Measurements from ENCODE around the gene NPAS1. TPM values are rescaled to one million over a fixed set of nuclear protein-coding genes. Genes with fewer than 3 reads are reported as not detected.
A peak's percentile ranks its signal among the peaks of the same experiment; 100 is the strongest.

NPAS1 gene, protein sequence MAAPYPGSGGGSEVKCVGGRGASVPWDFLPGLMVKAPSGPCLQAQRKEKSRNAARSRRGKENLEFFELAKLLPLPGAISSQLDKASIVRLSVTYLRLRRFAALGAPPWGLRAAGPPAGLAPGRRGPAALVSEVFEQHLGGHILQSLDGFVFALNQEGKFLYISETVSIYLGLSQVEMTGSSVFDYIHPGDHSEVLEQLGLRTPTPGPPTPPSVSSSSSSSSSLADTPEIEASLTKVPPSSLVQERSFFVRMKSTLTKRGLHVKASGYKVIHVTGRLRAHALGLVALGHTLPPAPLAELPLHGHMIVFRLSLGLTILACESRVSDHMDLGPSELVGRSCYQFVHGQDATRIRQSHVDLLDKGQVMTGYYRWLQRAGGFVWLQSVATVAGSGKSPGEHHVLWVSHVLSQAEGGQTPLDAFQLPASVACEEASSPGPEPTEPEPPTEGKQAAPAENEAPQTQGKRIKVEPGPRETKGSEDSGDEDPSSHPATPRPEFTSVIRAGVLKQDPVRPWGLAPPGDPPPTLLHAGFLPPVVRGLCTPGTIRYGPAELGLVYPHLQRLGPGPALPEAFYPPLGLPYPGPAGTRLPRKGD
- total RNA-seq (1 to 10 TPM in 1 of 2 donors, under 1 TPM in 1; 0.69 to 1.0 TPM), polyA plus RNA-seq (ENCODE audit: insufficient read length in 2 of 2) (1 to 10 TPM; 3.6 to 5.2 TPM)
- long read RNA-seq, donor 1, partial matches to known transcripts = 331 of 340 reads
- long read RNA-seq, donor 1, other reads (novel, unspliced or antisense) = 8 of 340 reads
- long read RNA-seq, donor 2, partial matches to known transcripts = 147 of 147 reads
- long read RNA-seq, donor 2, other reads (novel, unspliced or antisense) = 0 of 147 reads
- long read RNA-seq, donor 3, partial matches to known transcripts = 139 of 140 reads
- long read RNA-seq, donor 3, other reads (novel, unspliced or antisense) = 0 of 140 reads
- long read RNA-seq, donor 4, partial matches to known transcripts = 253 of 260 reads
- long read RNA-seq, donor 4, other reads (novel, unspliced or antisense) = 7 of 260 reads

DNA sequence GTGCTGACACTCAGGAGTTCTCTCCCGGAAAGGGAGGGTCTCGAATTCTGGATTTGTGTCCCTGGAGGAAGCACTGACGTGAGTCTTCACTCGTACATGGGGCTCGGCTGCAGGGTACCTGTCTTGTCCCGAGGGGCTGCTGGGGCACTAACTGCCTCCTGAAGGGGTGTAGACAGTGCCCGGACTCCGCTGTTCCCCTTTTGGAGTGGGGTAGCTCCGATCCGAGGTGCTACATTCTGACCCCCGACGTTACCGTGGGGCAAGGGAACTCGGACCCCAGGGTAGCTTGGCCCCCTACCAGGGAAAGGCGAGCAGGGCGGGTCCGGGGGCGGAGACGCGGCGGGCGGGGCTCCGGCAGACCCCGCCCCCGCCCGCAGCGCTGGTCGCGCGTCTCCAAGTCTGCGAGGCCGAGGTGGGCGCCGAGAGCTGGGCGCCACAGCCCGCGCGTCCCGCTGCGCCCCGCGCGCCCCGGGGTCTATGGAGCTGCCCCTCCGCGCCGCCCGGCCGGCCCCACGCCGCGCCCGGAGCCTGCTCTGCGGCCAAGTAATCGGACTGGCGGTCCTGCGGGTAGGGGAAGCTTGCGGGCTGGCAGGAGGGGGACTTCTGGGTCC is at the start of gene NPAS1:
Gene NPAS1 (plus strand): TSS at position 407 of the 611 bp plus-strand sequence. CDS start 1,211 bp downstream, outside the sequence.
- Histone ChIP-seq H3K4me3 (ENCODE audit: low read depth, low read length) (no peak within 1 kb of the TSS), H3K36me3 (ENCODE audit: control insufficient read depth, insufficient read depth, low read length) (no peaks in the 10 kb centered on the region), H3K27me3 (ENCODE audit: control insufficient read depth, insufficient read depth, low read length) (peaks cover 48% of the 10 kb centered on the region), H3K9me3 (ENCODE audit: control insufficient read depth, insufficient read depth, low read length) (no peaks in the 10 kb centered on the region), H3K4me1 (ENCODE audit: control insufficient read depth, insufficient read depth, low read length) (peaks cover 38% of the 10 kb centered on the region), H3K27ac (ENCODE audit: low read depth, low read length) (no peak within 1 kb of the TSS)
- DNase-seq (ENCODE audit: low read depth in 4 of 6, low spot score in 6 of 6) = no peak
- WGBS (ENCODE audit: insufficient coverage) = under 1% methylated on average over 58 of the region's 58 CpGs

DNA sequence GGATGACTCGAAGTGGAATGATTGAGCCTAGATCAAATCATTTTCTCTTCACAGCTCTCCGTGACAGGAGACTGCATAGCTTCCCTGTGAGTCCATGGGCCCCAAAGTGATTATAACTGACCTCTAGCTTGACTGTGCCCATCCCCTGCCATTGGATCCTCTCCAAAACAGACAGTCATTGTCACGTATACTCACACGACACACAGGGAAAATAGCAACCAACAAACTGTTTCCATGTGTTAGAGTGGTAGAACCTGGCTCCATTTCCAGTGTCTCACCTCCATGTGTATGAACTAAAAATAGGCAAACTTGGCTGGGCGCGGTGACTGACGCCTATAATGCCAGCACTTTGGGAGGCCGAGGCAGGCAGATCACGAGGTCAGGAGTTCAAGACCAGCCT is 48.8 kb upstream of the NPAS1 start:
- Histone ChIP-seq H3K9me3 (ENCODE audit: control insufficient read depth, insufficient read depth, low read length) (no peaks in the 10 kb centered on the region), H3K4me3 (ENCODE audit: low read depth, low read length) (no peak overlapping the region), H3K4me1 (ENCODE audit: control insufficient read depth, insufficient read depth, low read length) (peaks cover 42% of the 10 kb centered on the region), H3K27ac (ENCODE audit: low read depth, low read length) (no peak overlapping the region), H3K27me3 (ENCODE audit: control insufficient read depth, insufficient read depth, low read length) (no peaks in the 10 kb centered on the region), H3K36me3 (ENCODE audit: control insufficient read depth, insufficient read depth, low read length) (peaks cover 5% of the 10 kb centered on the region)
- no peak for DNase-seq (ENCODE audit: low read depth in 4 of 6, low spot score in 6 of 6)
- 100% methylated on average over 1 of the region's 9 CpGs for WGBS (ENCODE audit: insufficient coverage)

DNA sequence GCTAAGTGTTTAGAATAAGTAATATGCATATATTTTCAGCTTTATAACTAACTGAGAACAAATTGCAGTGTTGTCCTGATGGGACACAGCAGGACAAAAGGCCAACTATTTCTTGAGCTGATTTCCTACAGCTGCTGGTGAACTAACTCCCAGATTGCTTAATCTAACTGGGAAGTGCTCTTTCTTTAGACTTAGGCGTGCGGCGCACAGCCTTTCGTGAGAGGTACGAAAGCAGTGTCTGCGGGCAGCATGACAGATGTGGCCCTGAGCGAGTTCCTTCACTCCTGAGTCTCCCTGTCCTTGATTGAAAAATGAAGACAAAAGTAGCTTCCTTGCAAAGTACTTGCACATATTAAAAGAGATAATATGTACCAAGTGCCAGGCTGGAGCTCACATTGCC is 47.3 kb upstream of the NPAS1 start:
- H3K27me3 ChIP-seq (ENCODE audit: control insufficient read depth, insufficient read depth, low read length) = no peaks in the 10 kb centered on the region
- no peak overlapping the region for H3K4me3 ChIP-seq (ENCODE audit: low read depth, low read length)
- H3K36me3 ChIP-seq (ENCODE audit: control insufficient read depth, insufficient read depth, low read length) = peaks cover 8% of the 10 kb centered on the region
- peaks cover 47% of the 10 kb centered on the region for H3K4me1 ChIP-seq (ENCODE audit: control insufficient read depth, insufficient read depth, low read length)
- no CpG with 5 or more reads among the region's 7 CpGs for WGBS (ENCODE audit: insufficient coverage)
- H3K9me3 ChIP-seq (ENCODE audit: control insufficient read depth, insufficient read depth, low read length) = no peaks in the 10 kb centered on the region
- no peak overlapping the region for H3K27ac ChIP-seq (ENCODE audit: low read depth, low read length)
- DNase-seq (ENCODE audit: low read depth in 4 of 6, low spot score in 6 of 6) = no peak

DNA sequence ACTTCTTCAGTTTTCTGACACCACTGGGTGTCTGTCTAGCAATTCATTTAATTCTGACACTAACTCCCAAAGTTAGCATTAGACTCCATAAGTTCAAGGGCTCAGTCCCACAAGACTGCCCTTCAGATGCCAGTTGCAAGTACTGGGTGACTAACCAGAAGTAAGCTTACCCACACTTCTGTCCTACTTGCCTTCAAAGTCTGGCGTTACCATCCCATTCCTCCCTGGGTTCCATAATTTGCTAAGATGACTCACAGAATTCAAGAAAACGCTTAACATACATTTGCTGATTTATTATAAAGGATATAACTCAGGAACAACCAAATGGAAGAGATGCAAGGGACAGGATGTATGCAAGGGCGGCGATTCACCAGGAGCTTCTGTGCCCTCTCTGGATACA is 45.5 kb upstream of the NPAS1 start:
- Histone ChIP-seq H3K9me3 (ENCODE audit: control insufficient read depth, insufficient read depth, low read length) (no peaks in the 10 kb centered on the region), H3K27me3 (ENCODE audit: control insufficient read depth, insufficient read depth, low read length) (no peaks in the 10 kb centered on the region), H3K4me1 (ENCODE audit: control insufficient read depth, insufficient read depth, low read length) (peaks cover 60% of the 10 kb centered on the region), H3K27ac (ENCODE audit: low read depth, low read length) (no peak overlapping the region), H3K36me3 (ENCODE audit: control insufficient read depth, insufficient read depth, low read length) (peaks cover 13% of the 10 kb centered on the region), H3K4me3 (ENCODE audit: low read depth, low read length) (no peak overlapping the region)
- no peak for DNase-seq (ENCODE audit: low read depth in 4 of 6, low spot score in 6 of 6)
- WGBS (ENCODE audit: insufficient coverage) = no CpG with 5 or more reads among the region's 4 CpGs

DNA sequence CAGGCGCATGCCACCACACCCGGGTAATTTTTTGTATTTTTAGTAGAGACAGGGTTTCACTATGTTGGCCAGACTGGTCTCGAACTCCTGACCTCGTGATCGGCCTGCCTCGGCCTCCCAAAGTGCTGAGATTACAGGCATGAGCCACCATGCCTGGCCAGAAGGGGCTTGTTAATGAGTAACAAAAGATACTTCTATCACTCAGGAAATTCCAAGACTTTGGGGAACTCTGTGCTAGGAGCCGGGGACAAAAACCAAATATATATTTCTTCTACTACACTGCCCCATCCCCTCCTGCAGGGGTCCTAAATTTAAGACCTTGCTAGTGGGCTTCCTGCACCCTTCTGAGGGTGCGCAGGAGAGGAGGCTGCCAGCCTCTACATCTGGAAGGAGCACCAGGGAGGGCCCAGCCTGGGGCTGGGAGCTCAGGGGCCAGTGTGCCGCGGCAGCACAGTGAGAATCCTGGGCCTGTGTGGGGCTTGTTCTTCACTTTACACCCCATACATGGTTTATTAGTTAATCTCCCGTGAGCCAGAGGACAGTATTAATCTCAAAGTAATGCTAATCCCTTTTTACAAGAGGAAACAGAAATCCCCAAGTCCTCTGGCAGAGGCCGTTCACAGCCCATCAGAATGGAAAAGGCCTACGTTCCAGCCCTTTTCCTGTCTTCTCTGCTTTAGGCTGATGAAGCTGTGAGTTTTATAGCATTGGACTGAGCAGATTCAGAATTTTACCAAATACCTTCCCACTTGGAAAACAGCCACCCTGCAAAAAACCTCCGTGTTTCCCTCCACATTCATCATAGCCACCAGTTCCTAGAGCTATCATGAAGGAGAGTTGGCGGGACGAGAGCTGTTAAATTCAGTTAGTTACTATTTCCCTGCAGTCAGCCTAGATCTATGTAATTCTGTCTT is 44.4 kb upstream of the NPAS1 start:
- H3K36me3 ChIP-seq (ENCODE audit: control insufficient read depth, insufficient read depth, low read length) = peaks cover 7% of the 10 kb centered on the region
- 100% methylated on average over 2 of the region's 16 CpGs for whole genome bisulfite sequencing (ENCODE audit: insufficient coverage)
- H3K9me3 ChIP-seq (ENCODE audit: control insufficient read depth, insufficient read depth, low read length) = no peaks in the 10 kb centered on the region
- peak in 2 of 6 donors; percentile 57 to 66 for DNase-seq (ENCODE audit: low read depth in 4 of 6, low spot score in 6 of 6)
- no peaks in the 10 kb centered on the region for H3K27me3 ChIP-seq (ENCODE audit: control insufficient read depth, insufficient read depth, low read length)
- H3K27ac ChIP-seq (ENCODE audit: low read depth, low read length) = peak overlapping the region; percentile 86
- no peak overlapping the region for H3K4me3 ChIP-seq (ENCODE audit: low read depth, low read length)
- peaks cover 71% of the 10 kb centered on the region for H3K4me1 ChIP-seq (ENCODE audit: control insufficient read depth, insufficient read depth, low read length)

DNA sequence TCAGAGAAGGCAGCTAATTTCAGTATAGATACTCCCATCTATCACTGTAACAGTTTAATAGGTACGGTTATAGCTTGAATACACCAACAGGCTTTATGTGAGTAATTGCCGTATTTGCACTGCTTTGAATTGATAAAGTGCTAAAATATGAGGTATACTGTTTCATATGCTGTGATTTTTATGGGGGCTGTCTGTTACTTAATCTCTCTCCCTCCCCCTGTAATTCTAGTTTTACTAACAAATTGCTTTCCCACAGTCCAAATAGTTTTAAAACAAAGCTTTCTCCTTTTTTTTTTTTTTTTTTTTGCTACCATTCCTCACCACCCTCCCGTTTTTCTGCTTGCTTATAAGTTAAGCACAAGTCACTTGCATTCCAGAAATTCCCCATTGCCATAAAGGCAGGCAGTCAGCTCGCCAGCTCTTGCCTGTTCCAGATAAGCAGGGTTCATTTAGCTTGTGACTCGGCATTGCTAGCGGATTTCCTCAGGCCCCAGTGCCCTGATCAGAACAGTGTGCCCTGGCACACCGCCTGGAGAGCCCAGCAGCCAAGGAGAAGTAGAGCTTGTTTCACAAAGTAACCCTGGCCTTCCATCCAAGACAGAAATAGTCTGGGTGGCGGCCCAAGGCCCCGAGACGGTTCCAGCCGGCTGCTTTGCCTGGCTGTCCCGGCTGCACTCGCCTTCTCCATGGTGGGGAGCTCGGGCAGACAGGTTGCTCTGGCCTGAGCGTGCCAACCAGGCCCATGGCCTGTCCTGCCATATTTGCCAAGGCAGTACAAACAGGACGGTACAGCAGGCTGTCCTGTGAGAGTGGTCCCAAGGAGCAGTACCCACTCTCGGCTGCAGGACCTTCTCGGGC is 43.5 kb upstream of the NPAS1 start:
- Histone ChIP-seq H3K27me3 (ENCODE audit: control insufficient read depth, insufficient read depth, low read length) (no peaks in the 10 kb centered on the region), H3K36me3 (ENCODE audit: control insufficient read depth, insufficient read depth, low read length) (peaks cover 7% of the 10 kb centered on the region), H3K4me3 (ENCODE audit: low read depth, low read length) (no peak overlapping the region), H3K9me3 (ENCODE audit: control insufficient read depth, insufficient read depth, low read length) (no peaks in the 10 kb centered on the region), H3K4me1 (ENCODE audit: control insufficient read depth, insufficient read depth, low read length) (peaks cover 71% of the 10 kb centered on the region), H3K27ac (ENCODE audit: low read depth, low read length) (peak overlapping the region; percentile 86)
- whole genome bisulfite sequencing (ENCODE audit: insufficient coverage) = 35% methylated on average over 16 of the region's 18 CpGs
- DNase-seq (ENCODE audit: low read depth in 4 of 6, low spot score in 6 of 6) = peak; percentile 50 to 94 (median 75)

DNA sequence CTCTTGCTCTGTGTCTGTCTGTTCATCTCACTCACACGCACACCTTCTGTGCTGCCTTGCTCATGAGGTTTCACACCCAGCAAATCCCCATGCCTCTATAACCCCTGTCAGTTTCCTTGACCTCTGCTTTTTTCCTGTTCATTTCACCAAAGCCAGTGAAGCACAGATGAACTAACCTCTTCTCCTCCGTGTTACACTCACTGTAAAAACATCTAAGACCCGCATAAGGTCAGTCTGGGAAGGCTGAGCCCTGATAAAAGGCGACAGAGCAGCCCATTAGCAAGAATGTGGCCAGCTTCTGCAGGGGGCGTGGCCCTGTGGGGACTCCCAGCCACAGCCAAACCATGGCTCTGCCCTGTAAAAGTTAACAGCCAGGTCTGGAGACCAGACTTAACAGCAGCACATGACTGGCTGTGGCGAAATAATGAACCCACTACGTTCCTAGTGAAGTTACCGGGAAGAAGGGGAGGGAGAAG is 42.8 kb upstream of the NPAS1 start:
- no peak for DNase-seq (ENCODE audit: low read depth in 4 of 6, low spot score in 6 of 6)
- H3K36me3 ChIP-seq (ENCODE audit: control insufficient read depth, insufficient read depth, low read length) = peaks cover 7% of the 10 kb centered on the region
- H3K27ac ChIP-seq (ENCODE audit: low read depth, low read length) = peak overlapping the region; percentile 86
- H3K9me3 ChIP-seq (ENCODE audit: control insufficient read depth, insufficient read depth, low read length) = no peaks in the 10 kb centered on the region
- H3K4me1 ChIP-seq (ENCODE audit: control insufficient read depth, insufficient read depth, low read length) = peaks cover 70% of the 10 kb centered on the region
- no peaks in the 10 kb centered on the region for H3K27me3 ChIP-seq (ENCODE audit: control insufficient read depth, insufficient read depth, low read length)
- no peak overlapping the region for H3K4me3 ChIP-seq (ENCODE audit: low read depth, low read length)
- WGBS (ENCODE audit: insufficient coverage) = 33% methylated on average over 5 of the region's 8 CpGs

DNA sequence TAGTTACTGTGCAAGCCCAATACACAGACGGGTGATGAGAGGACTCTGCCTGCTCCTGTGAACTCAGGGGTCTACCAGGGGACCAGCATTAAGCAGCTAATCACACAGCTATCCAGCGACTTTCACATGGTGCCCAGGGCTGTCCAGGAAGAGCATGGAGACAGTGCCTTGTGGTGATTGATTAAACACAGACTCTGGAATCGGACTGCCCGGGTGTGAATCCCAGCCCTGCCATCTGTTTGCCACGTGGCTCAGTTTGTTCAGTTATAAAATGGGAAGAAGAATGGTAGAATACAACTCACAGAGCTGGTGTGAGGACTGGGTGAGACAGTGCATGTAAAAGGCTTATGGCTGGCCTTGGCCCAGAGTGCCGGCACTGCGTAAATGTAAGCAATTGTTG is 42.1 kb upstream of the NPAS1 start:
- 53% methylated on average over 6 of the region's 7 CpGs for WGBS (ENCODE audit: insufficient coverage)
- Histone ChIP-seq H3K27ac (ENCODE audit: low read depth, low read length) (peak overlapping the region; percentile 86), H3K4me3 (ENCODE audit: low read depth, low read length) (no peak overlapping the region), H3K4me1 (ENCODE audit: control insufficient read depth, insufficient read depth, low read length) (peaks cover 70% of the 10 kb centered on the region), H3K27me3 (ENCODE audit: control insufficient read depth, insufficient read depth, low read length) (no peaks in the 10 kb centered on the region), H3K36me3 (ENCODE audit: control insufficient read depth, insufficient read depth, low read length) (peaks cover 7% of the 10 kb centered on the region), H3K9me3 (ENCODE audit: control insufficient read depth, insufficient read depth, low read length) (no peaks in the 10 kb centered on the region)
- no peak for DNase-seq (ENCODE audit: low read depth in 4 of 6, low spot score in 6 of 6)
